HG03565 (cell line): Measurements from ENCODE around the gene UGT1A4.

Experiments used
- ATAC-seq: cut with Tn5 transposase; IDR thresholded peaks from one replicate; pipeline ENCODE4 v1.9.1; 2021; ENCODE audit warnings: mild to moderate bottlenecking, moderate library complexity; ENCODE audit not compliant: unreplicated experiment

Gene UGT1A4

DNA sequence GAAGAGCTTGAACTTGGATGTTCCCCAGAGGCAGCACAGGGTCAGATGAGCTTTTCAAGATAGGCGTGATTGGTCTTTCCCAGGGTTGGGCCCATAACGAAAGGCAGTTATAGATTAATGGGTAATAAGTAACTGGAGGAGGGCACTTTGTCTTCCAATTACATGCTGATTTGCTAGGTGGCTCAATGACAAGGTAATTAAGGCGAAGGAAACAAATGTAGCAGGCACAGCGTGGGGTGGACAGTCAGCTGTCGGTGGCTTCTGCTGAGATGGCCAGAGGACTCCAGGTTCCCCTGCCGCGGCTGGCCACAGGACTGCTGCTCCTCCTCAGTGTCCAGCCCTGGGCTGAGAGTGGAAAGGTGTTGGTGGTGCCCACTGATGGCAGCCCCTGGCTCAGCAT lies at the start of gene UGT1A4:
UGT1A4 (plus strand) TSS at position 185 of the 400 bp plus-strand sequence; CDS start at position 270, 85 bp downstream.
- ATAC-seq = no peak

DNA sequence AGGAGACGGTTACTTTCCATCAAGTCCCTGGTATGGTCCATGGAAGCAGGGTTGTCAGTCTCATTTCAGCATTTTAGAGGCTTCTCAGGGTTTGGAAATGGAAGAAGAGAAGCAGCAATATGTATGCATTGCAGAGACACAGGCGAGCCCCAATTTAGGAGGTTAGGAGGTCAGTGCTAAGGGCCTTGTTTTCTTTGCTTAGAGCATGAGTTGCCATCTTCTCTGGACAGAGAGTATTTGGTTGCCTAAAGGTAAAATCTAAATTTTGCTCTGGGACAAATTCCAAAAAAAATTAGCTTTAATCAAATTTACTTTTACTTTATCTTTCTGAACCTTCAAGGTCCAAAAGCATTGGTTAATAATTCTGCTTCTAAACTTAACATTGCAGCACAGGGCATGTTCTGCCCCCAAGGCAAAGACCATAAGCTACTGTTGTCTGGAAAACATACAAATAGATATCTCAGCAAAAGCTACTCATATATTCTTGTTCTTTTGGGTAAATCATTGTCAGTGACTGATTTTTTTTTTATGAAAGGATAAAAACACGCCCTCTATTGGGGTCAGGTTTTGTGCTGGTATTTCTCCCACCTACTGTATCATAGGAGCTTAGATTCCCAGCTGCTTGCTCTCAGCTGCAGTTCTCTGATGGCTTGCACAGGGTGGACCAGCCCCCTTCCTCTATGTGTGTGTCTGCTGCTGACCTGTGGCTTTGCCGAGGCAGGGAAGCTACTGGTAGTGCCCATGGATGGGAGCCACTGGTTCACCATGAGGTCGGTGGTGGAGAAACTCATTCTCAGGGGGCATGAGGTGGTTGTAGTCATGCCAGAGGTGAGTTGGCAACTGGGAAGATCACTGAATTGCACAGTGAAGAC lies 47.0 kb upstream of the UGT1A4 start, which contains the start of gene UGT1A9:
UGT1A9 (plus strand) TSS at position 609 of the 872 bp plus-strand sequence; CDS start at position 646, 37 bp downstream.
- ATAC-seq = no peak

DNA sequence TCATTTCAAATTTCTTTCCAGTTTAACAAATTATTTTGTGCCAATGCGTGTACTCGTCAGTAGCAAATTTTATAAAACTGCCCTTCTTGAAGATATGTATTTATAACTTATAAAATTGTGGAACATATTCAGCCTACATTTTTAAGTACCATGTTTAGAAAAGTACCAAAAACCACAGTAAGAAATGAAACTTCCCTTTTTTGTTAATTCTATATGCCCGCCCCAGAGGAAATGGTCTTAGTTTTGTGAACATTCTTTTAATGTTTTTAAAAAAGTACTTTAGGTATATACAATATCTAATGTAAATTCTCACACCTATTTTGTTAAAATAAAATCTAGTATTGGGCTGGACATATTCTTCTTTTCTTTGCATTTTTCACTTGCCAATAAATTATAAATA lies 45.6 kb upstream of the UGT1A4 start:
- no peak for ATAC-seq

DNA sequence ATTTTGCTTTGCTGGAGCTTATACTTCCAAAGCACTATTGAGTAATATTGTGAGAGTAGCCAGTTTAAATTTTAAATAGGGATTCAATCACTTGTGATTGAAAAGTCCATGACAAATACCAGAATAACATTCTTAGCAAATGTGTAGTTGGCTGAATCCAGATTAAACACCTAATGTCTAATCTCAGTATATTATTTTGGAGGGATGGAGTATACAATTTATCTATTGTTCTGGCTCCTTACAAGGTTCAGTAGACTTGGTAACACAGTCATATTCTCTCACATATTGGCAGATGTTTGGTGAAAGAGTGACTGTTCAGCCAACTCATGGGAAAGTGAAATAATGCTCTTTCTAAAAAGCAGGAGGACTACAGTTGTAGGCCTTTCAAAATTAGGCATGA lies 44.6 kb upstream of the UGT1A4 start:
- ATAC-seq = no peak

GRCh38 chr2:233674314-233674713 lies 44.2 kb upstream of the UGT1A4 start:
- no peak for ATAC-seq

DNA sequence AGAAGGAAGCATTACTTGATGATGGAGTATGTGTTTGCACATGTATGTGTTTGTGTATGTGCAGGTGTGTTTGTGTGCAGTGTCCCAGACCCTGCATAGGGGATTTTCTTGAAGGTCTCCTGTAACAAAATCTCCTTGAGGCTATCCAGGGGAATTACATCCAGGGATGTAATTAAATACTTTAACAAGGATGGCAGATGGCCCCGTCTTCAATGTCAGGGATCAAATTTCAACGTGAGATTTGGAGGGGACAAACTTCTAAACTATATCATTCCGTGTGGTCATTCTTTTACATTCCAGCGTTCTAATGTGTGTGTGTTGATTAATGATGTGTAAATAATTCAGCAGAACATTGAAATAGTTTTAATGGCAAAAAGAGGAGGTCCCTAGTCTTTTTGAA lies 43.5 kb upstream of the UGT1A4 start:
- no peak for ATAC-seq

- no peak for ATAC-seq
Measured at GRCh38 chr2:233676046-233676445, 42.5 kb upstream of the UGT1A4 start.

DNA sequence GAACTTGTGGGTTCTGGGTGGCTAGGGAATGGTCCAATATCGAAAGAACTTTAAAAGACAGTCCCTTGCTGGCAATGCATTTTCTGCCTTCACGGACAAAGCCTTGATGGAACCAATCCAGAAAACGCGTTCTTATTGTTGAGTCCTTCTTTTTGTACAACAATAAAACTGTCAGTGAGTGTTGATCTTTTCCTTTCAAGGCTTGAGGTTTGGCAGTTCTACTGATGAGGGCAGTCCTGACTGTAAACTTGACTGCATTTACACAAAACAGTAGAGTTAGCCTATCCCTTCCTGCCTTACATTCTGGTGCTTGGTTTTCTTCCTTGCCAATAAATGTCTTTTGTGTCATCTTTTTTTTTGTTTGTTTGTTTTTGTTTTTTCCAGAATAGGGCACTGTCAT lies 39.3 kb upstream of the UGT1A4 start:
- ATAC-seq = no peak

- ATAC-seq = no peak
Measured at GRCh38 chr2:233680361-233681045, 38.0 kb upstream of the UGT1A4 start.

GRCh38 chr2:233681521-233682099 lies 36.9 kb upstream of the UGT1A4 start, which contains the start of gene UGT1A7:
TSS of gene UGT1A7 (plus strand) at chr2:233681901. CDS start at chr2:233681938, 37 bp downstream.
- no peak for ATAC-seq

DNA sequence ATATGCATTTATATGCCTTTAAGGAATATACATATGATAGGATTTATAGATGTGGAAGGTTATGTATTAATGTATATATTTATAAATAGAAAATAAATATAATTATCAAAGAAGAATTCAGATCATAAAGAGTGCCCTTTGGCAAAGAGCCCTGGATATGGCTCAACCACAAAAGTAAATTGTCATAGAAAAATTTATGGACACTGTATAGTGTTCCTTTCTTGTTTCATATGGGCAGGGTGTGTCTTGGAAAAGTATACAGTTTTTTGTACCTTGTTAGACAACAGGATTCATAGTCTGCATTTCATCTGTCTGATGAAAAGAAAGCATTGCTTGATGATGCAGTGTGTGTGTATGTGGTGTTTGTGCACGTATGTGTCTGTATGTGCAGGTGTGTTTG lies 33.9 kb upstream of the UGT1A4 start:
- ATAC-seq = no peak

- no peak for ATAC-seq
Measured at GRCh38 chr2:233686928-233687327, 31.6 kb upstream of the UGT1A4 start.

GRCh38 chr2:233688341-233688740 lies 30.2 kb upstream of the UGT1A4 start:
- ATAC-seq = no peak

DNA sequence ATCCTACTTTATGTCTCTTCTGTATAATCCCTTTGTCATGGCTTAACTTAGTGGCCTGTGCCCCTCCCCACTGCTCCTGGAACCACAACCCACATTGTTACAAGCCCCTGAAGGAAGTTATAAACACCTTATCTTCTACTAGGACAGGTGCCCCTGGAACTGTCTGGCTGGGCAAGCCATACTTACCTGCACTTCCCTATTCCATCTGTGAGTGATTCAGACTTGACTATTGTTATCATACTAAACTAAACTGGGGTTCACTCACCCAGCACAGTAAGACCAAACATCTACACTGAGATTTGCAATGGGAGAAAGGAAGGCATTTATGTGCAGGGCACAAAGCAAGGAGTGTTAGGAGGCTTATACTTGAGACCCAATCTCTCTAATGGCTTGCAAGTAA lies 29.5 kb upstream of the UGT1A4 start:
- ATAC-seq = no peak

DNA sequence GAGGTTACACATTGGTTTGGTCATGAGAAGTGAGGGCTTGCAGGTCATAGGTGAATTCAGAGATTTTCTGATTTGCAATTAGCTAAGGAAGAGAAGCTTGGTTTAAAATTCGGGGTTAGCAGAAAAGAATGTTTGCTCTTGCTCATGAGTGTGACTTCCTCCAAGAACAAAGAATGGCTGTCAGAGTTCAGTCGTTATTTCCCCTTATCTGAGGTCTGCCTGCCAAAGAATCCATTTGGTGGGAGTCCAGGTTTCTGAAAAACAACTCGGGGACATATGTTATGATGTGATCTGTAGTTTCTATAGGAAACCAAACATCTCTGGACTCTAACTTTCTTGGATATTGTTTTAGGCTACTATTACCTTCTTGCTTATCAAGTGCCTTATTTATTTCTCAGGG lies 29.0 kb upstream of the UGT1A4 start:
- no peak for ATAC-seq

DNA sequence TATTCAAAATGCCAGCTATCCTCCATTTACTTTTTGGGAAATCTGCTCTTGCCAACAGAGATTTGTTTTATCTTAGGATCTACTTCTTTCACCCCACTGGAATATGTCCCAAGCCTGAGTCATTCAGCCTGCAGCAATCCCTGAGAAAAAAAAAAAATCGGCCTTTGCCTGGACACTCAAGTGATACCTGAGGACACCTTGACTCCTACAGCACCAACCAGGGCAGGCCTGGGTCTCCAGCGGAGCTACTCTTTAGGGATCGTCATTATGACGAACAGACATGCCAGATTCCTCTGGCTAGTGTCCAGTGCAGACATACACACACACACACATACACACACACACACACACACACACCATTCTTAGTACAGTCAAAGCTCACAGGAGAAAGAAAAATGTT lies 28.1 kb upstream of the UGT1A4 start:
- no peak for ATAC-seq

GRCh38 chr2:233691443-233692433 lies 26.8 kb upstream of the UGT1A4 start:
- ATAC-seq = no peak

GRCh38 chr2:233692648-233693047 lies 25.9 kb upstream of the UGT1A4 start, which contains the start of gene UGT1A6:
TSS of gene UGT1A6 (plus strand) at chr2:233692890. CDS start at chr2:233693005, 115 bp downstream.
- ATAC-seq = no peak

DNA sequence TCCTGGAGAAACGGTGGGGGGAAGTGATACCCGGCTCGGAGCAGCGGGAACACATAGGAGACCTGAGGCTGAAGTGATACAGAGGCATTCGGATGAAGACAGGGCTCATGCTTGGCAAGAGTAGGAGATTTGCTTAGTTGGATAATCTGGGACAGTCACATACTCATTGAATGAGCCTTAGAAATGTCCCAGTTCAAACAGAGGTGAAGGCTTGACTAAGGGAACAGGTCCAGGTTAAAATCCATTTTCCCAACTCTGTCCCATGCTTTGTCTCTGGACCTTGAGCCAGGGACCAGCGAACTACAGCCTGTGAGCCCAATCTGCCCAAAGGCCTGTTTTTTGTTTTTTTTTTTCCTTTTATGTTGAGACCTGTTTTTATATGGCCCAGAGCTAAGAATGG lies 24.6 kb upstream of the UGT1A4 start:
- no peak for ATAC-seq

DNA sequence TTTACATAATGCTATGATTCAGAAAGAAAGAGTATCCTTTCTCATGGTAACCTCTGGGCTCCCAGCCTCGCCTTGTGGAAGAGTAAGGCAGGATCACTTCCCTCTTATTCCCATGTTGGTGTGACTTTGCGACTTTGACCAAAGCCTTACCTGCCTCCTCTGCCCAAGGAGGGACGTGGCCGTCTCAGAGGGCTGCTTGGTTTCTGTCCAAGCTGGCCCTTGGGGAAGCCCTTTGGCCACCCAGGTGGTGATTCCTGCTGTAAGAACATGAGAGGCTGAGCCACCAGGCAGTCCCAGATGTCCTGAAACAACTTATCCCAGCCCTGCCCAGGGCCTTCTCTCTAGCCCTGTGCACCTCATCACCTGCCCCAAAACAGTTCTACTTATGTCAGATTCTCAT lies 19.8 kb upstream of the UGT1A4 start:
- ATAC-seq = no peak
